ENCODE measurements around the gene KDM4B.

GRCh38 chr19:5075597-5075996 is 106.7 kb downstream of the KDM4B start:
- TF ChIP-seq POLR2AphosphoS5 (IDR thresholded peaks at IDR 0.05; ENCODE audit: low read depth) (no peak), CTCF (IDR thresholded peaks at IDR 0.05; ENCODE audit: insufficient read depth, low read length) (no peak)
- TF ChIP-seq, protein P1, sequence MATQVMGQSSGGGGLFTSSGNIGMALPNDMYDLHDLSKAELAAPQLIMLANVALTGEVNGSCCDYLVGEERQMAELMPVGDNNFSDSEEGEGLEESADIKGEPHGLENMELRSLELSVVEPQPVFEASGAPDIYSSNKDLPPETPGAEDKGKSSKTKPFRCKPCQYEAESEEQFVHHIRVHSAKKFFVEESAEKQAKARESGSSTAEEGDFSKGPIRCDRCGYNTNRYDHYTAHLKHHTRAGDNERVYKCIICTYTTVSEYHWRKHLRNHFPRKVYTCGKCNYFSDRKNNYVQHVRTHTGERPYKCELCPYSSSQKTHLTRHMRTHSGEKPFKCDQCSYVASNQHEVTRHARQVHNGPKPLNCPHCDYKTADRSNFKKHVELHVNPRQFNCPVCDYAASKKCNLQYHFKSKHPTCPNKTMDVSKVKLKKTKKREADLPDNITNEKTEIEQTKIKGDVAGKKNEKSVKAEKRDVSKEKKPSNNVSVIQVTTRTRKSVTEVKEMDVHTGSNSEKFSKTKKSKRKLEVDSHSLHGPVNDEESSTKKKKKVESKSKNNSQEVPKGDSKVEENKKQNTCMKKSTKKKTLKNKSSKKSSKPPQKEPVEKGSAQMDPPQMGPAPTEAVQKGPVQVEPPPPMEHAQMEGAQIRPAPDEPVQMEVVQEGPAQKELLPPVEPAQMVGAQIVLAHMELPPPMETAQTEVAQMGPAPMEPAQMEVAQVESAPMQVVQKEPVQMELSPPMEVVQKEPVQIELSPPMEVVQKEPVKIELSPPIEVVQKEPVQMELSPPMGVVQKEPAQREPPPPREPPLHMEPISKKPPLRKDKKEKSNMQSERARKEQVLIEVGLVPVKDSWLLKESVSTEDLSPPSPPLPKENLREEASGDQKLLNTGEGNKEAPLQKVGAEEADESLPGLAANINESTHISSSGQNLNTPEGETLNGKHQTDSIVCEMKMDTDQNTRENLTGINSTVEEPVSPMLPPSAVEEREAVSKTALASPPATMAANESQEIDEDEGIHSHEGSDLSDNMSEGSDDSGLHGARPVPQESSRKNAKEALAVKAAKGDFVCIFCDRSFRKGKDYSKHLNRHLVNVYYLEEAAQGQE (IDR thresholded peaks at IDR 0.05; ENCODE audit: insufficient replicate concordance, low read depth) = no peak
